CD14-positive monocyte (primary cell): ENCODE data around the gene VWF. TPM values are rescaled to one million over a fixed set of nuclear protein-coding genes. Genes with fewer than 3 reads are reported as not detected.

Experiments
- DNase-seq, 3 donors: peaks; one replicate each; pipeline ENCODE4 v3.0.0-alpha.2; 2011 to 2022
- H2AFZ ChIP-seq: 2 replicates; pipeline ENCODE4 v1.6.0; 2012; ENCODE audit warnings: mild to moderate bottlenecking, low read depth, low read length, inconsistent platforms; ENCODE audit not compliant: insufficient read depth, poor library complexity, severe bottlenecking
- H3K27ac ChIP-seq, 2 donors: 1 replicate in 1 of 2; 2 replicates in 1 of 2; pipeline ENCODE4 v1.5.1; 2012 to 2013; ENCODE audit warnings: low read length in 2 of 2, control low read depth in 1 of 2, inconsistent platforms in 1 of 2, low read depth in 1 of 2, mild to moderate bottlenecking in 1 of 2
- H3K27me3 ChIP-seq, 2 donors: one replicate each; pipeline versions ENCODE4 v1.6.0 to v1.6.1; 2011 to 2013; ENCODE audit warnings: low read length in 2 of 2; ENCODE audit not compliant: control insufficient read depth in 2 of 2, insufficient read depth in 2 of 2
- H3K36me3 ChIP-seq, 2 donors: replicated peaks in 1 of 2; 1 replicate in 1 of 2; 2 replicates in 1 of 2; pipeline versions ENCODE4 v1.5.1 to v1.6.1; 2012 to 2013; ENCODE audit warnings: low read length in 2 of 2, control low read depth in 1 of 2, inconsistent platforms in 1 of 2, mild to moderate bottlenecking in 1 of 2; ENCODE audit not compliant: insufficient read depth in 2 of 2, control insufficient read depth in 1 of 2
- H3K4me1 ChIP-seq, 2 donors: 1 replicate in 1 of 2; 2 replicates in 1 of 2; pipeline versions ENCODE4 v1.5.1 to v1.6.1; 2012 to 2013; ENCODE audit warnings: low read length in 2 of 2, control low read depth in 1 of 2, inconsistent platforms in 1 of 2, mild to moderate bottlenecking in 1 of 2, moderate library complexity in 1 of 2; ENCODE audit not compliant: insufficient read depth in 2 of 2, control insufficient read depth in 1 of 2
- H3K4me2 ChIP-seq: replicated peaks from 2 replicates; pipeline ENCODE3; 2012; ENCODE audit warnings: low read length, moderate library complexity, mild to moderate bottlenecking; ENCODE audit not compliant: poor library complexity, severe bottlenecking; ENCODE audit errors: extremely low read depth
- H3K4me3 ChIP-seq, 3 experiments: fragments of 200-600 bp in 1 of 3; sonication (generic) in 1 of 3; replicated peaks in 1 of 3; 1 replicate in 2 of 3; 2 replicates in 1 of 3; pipeline ENCODE4 v1.5.1; 2011 to 2013; ENCODE audit warnings: low read length in 3 of 3, mild to moderate bottlenecking in 3 of 3, control low read depth in 2 of 3, low read depth in 2 of 3, inconsistent platforms in 1 of 3, moderate library complexity in 1 of 3
- H3K79me2 ChIP-seq: 2 replicates; pipeline ENCODE4 v1.6.0; 2012; ENCODE audit warnings: mild to moderate bottlenecking, control low read depth, inconsistent platforms, low read length, moderate library complexity; ENCODE audit not compliant: insufficient read depth
- H3K9ac ChIP-seq: 2 replicates; pipeline ENCODE4 v1.6.0; 2017; ENCODE audit warnings: low read length, mild to moderate bottlenecking; ENCODE audit not compliant: insufficient read depth, poor library complexity, severe bottlenecking
- H3K9me3 ChIP-seq, 2 donors: replicated peaks in 1 of 2; 1 replicate in 1 of 2; 2 replicates in 1 of 2; pipeline versions ENCODE4 v1.5.1 to v1.6.1; 2012 to 2013; ENCODE audit warnings: low read length in 2 of 2, control low read depth in 1 of 2; ENCODE audit not compliant: control insufficient read depth in 1 of 2, insufficient read depth in 1 of 2
- H4K20me1 ChIP-seq: 2 replicates; pipeline ENCODE4 v1.6.0; 2012; ENCODE audit warnings: mild to moderate bottlenecking, low read length, control low read depth, moderate library complexity; ENCODE audit not compliant: insufficient read depth
- H3K27ac Mint-ChIP-seq, 7 donors: one replicate each; pipeline ENCODE4 v1.8.0; 2020; ENCODE audit warnings: mild to moderate bottlenecking in 7 of 7, mixed read lengths in 7 of 7, moderate library complexity in 6 of 7, inconsistent platforms in 2 of 7
- H3K27me3 Mint-ChIP-seq, 3 donors: one replicate each; pipeline ENCODE4 v1.8.0; 2021 to 2022; ENCODE audit warnings: low read depth in 3 of 3, mild to moderate bottlenecking in 3 of 3, mixed read lengths in 3 of 3, moderate library complexity in 3 of 3, inconsistent platforms in 1 of 3
- H3K36me3 Mint-ChIP-seq, 2 donors: one replicate each; pipeline ENCODE4 v1.8.0; 2020; ENCODE audit warnings: mixed read lengths in 2 of 2, inconsistent platforms in 1 of 2, mild to moderate bottlenecking in 1 of 2
- H3K4me1 Mint-ChIP-seq: one replicate; pipeline ENCODE4 v1.8.0; 2020; ENCODE audit warnings: mild to moderate bottlenecking, mixed read lengths
- H3K4me3 Mint-ChIP-seq, 2 donors: one replicate each; pipeline ENCODE4 v1.8.0; 2020; ENCODE audit warnings: mild to moderate bottlenecking in 2 of 2, mixed read lengths in 2 of 2, moderate library complexity in 1 of 2
- H3K9me3 Mint-ChIP-seq, 7 donors: one replicate each; pipeline ENCODE4 v1.8.0; 2020 to 2022; ENCODE audit warnings: mixed read lengths in 7 of 7, mild to moderate bottlenecking in 6 of 7, moderate library complexity in 6 of 7, inconsistent platforms in 2 of 7
- WGBS: methylation state at CpG from one replicate; pipeline ENCODE4 v1.1.5; 2013; ENCODE audit warnings: missing lambda C conversion rate; ENCODE audit not compliant: insufficient coverage; 5-methylcytosine and 5-hydroxymethylcytosine counted together
- intact Hi-C, 2 donors: fragments of 100-400 bp; cut with micrococcal nuclease; formaldehyde crosslinking; loops; one replicate each; pipeline versions ENCODE4 v1.15.0 to v1.15.1; 2023
- polyA plus RNA-seq, 3 donors: library from polyadenylated mRNA; depleted of rRNA in 1 of 3; unstranded in 2 of 3; stranded (reverse) in 1 of 3; fragments of 300-500 nt in 2 of 3; fragments of >200 nt in 1 of 3; fragmentation: Illumina TruSeq in 2 of 3; gene quantifications; 1 replicate in 2 of 3; 2 replicates in 1 of 3; pipeline ENCODE4 v1.2.3, GENCODE V29; 2012 to 2021
- TF ChIP-seq, protein P1 (sequence below): fragments of 200-600 bp; IDR thresholded peaks from one replicate; pipeline ENCODE4 v1.8.0; 2022; ENCODE audit warnings: antibody characterized with exemption, mild to moderate bottlenecking

The VWF gene
- polyA plus RNA-seq, 3 donors = 0.17 to 0.49 (median 0.48) TPM

DNA sequence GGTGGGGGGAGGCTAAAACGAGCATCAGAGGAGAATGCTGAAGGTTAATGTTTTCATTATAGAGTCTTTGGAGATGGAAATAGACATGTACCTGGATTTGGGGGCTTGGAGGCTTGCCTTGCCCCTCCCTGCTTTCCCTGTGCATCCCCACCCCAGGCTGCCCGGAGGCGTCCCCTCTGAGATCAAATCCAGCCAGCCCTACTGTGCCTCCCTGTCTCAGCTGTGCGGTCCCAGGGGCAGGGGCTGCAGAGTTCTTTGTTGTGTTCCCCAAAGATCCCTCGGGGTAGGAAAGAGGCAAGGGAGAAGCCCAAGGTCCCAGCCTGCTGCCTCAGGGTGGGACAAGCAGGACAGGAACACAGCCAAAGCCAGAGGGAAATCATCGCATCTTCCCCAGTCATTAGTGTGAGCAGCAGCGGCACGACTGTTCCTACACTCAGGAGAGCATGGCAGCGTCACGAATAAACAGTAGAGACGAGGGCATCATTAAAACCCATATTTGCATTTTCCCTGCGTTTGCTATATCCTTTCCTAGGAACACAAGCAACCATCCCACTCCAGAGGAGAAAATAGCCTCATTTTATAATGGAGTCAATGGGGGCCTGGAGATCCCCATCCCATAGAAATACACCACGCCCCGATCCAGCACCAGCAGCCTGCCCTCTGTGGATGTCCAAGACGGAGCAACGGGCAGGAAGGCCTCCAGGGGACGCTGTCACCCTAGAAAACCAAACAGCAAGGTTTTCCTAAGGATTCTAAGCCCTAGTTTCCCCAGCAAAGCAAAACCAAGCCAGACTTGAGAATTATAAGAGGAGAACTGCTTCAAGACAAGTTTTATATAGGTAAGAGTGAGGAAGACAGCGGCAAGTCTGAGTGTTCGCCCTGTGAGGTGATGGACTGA, 211.8 kb downstream of the VWF start:
- H3K27ac Mint-ChIP-seq = peak overlapping the region in 1 of 7 donors; percentile 12
- H3K9me3 ChIP-seq = no peaks in the 10 kb centered on the region
- H3K9ac ChIP-seq = no peak overlapping the region
- H3K27me3 Mint-ChIP-seq = peaks cover 0 to 3% (median 0%) of the 10 kb centered on the region in 3 donors
- peaks cover 0 to 3% (median 0%) of the 10 kb centered on the region in 7 donors for H3K9me3 Mint-ChIP-seq
- no peaks in the 10 kb centered on the region for H3K36me3 ChIP-seq
- H3K4me3 ChIP-seq = no peak overlapping the region
- no peak overlapping the region for H3K4me3 Mint-ChIP-seq
- no peaks in the 10 kb centered on the region for H3K79me2 ChIP-seq
- H4K20me1 ChIP-seq = no peaks in the 10 kb centered on the region
- no peaks in the 10 kb centered on the region for H3K27me3 ChIP-seq
- DNase-seq = no peak
- WGBS = 97% methylated on average over 9 of the region's 19 CpGs
- H3K4me1 ChIP-seq = no peaks in the 10 kb centered on the region
- intact Hi-C loops = no loop called here
- no peaks in the 10 kb centered on the region for H3K36me3 Mint-ChIP-seq
- H3K4me2 ChIP-seq = no peak overlapping the region
- TF ChIP-seq, protein P1, sequence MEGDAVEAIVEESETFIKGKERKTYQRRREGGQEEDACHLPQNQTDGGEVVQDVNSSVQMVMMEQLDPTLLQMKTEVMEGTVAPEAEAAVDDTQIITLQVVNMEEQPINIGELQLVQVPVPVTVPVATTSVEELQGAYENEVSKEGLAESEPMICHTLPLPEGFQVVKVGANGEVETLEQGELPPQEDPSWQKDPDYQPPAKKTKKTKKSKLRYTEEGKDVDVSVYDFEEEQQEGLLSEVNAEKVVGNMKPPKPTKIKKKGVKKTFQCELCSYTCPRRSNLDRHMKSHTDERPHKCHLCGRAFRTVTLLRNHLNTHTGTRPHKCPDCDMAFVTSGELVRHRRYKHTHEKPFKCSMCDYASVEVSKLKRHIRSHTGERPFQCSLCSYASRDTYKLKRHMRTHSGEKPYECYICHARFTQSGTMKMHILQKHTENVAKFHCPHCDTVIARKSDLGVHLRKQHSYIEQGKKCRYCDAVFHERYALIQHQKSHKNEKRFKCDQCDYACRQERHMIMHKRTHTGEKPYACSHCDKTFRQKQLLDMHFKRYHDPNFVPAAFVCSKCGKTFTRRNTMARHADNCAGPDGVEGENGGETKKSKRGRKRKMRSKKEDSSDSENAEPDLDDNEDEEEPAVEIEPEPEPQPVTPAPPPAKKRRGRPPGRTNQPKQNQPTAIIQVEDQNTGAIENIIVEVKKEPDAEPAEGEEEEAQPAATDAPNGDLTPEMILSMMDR = no peak
- H3K27ac ChIP-seq = no peak overlapping the region
- H3K4me1 Mint-ChIP-seq = no peaks in the 10 kb centered on the region
- no peak overlapping the region for H2AFZ ChIP-seq

DNA sequence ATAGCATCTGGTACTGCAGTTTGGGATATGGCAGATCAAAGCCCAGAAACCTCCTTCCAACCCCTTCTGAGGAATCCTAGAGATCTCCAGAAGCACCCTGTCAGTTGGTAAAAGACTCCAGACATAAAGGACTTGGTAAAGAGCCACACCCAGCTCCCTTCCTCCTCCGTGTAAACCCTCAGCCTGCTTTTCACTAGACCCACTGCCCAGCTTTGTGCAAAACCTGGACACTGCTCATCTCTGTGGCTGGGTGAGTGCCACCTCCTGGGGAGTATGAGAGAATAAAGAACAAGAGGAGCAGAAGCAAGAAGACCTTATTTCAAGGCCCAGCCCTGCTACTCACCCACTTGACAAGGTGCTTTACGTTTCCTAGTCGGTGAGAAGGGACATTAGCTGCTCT, 212.5 kb downstream of the VWF start:
- H3K4me2 ChIP-seq = no peak overlapping the region
- TF ChIP-seq, protein P1 = no peak
- Mint-ChIP-seq H3K27ac (no peak overlapping the region), H3K4me3 (no peak overlapping the region), H3K27me3 (peaks cover 0 to 3% (median 0%) of the 10 kb centered on the region in 3 donors), H3K4me1 (no peaks in the 10 kb centered on the region), H3K36me3 (no peaks in the 10 kb centered on the region), H3K9me3 (peaks cover 0 to 3% (median 0%) of the 10 kb centered on the region in 7 donors)
- DNase-seq = no peak
- H3K27me3 ChIP-seq = no peaks in the 10 kb centered on the region
- no peaks in the 10 kb centered on the region for H4K20me1 ChIP-seq
- no peak overlapping the region for H2AFZ ChIP-seq
- no peak overlapping the region for H3K9ac ChIP-seq
- no CpG with 5 or more reads among the region's 3 CpGs for WGBS
- intact Hi-C loops = no loop called here
- H3K4me1 ChIP-seq = no peaks in the 10 kb centered on the region
- no peaks in the 10 kb centered on the region for H3K36me3 ChIP-seq
- no peak overlapping the region for H3K27ac ChIP-seq
- no peaks in the 10 kb centered on the region for H3K9me3 ChIP-seq
- H3K4me3 ChIP-seq = no peak overlapping the region
- no peaks in the 10 kb centered on the region for H3K79me2 ChIP-seq
